SH-SY5Y (cell line): Measurements from ENCODE around the gene XPOT.

Experiments used
- GATA2 ChIP-seq: IDR thresholded peaks from 2 replicates; pipeline ENCODE4 v1.6.1; 2011; ENCODE audit warnings: mild to moderate bottlenecking, low read depth, low read length
- GATA3 ChIP-seq: IDR thresholded peaks from 2 replicates; pipeline ENCODE4 v1.6.1; 2011; ENCODE audit warnings: low read depth, mild to moderate bottlenecking, low read length, moderate library complexity

The XPOT gene, protein sequence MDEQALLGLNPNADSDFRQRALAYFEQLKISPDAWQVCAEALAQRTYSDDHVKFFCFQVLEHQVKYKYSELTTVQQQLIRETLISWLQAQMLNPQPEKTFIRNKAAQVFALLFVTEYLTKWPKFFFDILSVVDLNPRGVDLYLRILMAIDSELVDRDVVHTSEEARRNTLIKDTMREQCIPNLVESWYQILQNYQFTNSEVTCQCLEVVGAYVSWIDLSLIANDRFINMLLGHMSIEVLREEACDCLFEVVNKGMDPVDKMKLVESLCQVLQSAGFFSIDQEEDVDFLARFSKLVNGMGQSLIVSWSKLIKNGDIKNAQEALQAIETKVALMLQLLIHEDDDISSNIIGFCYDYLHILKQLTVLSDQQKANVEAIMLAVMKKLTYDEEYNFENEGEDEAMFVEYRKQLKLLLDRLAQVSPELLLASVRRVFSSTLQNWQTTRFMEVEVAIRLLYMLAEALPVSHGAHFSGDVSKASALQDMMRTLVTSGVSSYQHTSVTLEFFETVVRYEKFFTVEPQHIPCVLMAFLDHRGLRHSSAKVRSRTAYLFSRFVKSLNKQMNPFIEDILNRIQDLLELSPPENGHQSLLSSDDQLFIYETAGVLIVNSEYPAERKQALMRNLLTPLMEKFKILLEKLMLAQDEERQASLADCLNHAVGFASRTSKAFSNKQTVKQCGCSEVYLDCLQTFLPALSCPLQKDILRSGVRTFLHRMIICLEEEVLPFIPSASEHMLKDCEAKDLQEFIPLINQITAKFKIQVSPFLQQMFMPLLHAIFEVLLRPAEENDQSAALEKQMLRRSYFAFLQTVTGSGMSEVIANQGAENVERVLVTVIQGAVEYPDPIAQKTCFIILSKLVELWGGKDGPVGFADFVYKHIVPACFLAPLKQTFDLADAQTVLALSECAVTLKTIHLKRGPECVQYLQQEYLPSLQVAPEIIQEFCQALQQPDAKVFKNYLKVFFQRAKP

DNA sequence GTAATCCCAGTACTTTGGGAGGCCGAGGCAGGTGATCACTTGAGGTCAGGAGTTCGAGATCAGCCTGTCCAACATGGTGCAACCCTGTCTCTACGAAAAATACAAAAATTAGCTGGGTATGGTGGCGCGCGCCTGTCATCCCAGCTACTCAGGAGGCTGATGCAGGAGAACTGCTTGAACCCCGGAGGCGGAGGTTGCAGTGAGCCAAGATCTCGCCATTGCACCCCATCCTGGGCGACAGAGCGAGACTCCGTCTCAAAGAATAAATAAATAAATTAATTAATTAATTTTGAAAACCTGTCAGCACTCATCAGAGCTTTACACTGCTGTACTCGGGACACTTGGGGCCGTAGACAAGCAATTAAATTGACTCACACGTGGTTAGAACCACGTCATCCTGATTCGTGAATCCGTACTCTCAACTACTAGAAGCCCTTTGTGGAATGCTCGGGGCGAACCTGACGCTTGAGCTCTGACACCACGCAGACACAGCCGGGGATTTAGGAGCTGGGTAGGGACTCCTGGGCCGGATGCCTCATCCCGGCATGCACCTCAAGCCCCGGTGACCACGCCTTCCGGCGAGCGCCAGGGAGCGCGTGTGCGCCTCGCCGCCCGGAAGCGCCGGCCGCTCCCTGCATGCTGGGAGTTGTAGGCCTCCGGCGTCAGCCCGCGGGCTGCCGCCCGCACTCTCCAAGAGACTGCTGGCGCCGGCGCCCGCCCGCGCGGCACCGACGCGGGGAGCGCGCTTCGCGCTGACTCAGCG is at the start of gene XPOT:
XPOT (plus strand) TSS at position 686 of the 763 bp plus-strand sequence. CDS start 5,644 bp downstream, outside the sequence.
- TF ChIP-seq GATA3 (no peak), GATA2 (no peak)

DNA sequence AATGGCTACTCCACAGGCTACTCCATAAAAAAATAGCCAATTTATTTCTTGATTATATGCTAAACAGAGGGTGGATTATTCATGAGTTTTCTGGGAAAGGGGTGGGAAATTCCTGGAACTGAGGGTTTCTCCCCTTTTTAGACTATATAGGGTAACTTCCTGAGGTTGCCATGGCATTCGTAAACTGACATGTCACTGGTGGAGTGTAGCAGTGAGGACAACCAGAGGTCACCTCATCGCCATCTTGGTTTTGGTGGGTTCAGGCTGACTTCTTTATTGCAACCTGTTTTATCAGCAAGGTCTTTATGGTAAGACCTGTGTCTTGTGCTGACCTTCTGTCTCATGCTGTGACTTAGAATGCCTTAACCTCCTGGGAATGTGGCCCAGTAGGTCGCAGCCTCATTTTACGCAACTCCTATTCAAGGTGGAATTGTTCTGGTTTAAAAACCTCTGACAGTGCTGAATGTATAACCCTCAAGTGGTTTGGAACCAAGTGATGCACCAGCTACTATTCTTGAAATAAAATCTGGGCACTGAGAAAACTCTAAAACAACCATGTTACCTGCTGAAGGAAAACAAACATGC is 41.4 kb upstream of the XPOT start:
- no peak for TF ChIP-seq GATA3
- TF ChIP-seq GATA2 = no peak

DNA sequence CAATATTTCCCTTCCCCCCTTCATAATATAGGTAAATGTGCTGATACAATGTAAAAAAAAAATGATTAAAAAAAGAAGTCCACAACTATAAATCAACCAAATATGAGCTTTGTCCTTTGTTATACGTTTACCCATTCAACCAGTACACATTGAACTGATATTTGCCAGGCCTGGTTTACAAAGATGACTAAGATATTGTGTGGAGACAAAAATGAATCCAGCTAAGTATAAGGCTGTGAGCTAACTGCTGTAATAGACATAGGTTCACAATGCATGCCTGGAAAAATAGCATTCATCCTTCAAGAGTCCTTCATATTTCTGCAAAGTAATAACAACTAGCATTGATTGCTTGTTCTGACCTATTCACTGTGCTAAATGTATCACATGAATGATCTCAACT is 20.5 kb upstream of the XPOT start:
- no peak for TF ChIP-seq GATA2
- TF ChIP-seq GATA3 = no peak

DNA sequence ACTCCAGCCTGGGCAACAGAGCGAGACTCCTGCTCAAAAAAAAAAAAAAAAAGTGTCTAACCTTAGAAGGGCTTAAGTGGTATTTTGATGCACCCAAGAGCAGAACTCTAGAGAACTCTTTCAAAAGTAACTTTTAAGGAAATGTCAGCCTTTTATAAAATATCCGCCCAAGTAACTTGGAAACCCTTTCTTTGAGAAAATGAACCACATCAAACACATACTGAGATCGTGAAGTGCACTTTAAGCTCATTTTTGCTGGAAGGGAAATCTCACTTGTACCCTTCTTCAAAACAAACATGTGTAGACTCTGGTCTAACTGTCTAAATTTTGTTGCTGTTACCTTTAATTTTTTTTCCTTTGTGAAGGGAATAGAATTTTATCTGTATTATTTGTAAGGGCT is 19.2 kb upstream of the XPOT start:
- TF ChIP-seq GATA2 (no peak), GATA3 (no peak)

DNA sequence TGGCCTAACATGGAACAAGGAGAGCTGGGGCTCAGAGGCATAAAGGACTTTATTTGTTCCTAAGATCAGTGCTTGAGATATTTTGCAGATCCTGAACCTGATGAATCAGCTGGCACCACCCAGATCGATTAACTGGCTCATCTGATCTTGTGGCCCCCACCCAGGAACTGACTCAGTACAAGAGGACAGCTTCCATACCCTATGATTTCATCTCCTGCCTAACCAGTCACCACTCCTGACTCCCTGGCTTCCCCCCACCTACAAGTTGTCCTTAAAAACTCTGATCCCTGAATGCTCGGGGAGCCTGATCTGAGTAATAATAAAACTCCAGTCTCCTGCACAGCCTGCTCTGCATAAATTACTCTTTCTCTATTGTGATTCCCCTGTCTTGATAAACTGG is 18.7 kb upstream of the XPOT start:
- TF ChIP-seq GATA2 (no peak), GATA3 (no peak)

DNA sequence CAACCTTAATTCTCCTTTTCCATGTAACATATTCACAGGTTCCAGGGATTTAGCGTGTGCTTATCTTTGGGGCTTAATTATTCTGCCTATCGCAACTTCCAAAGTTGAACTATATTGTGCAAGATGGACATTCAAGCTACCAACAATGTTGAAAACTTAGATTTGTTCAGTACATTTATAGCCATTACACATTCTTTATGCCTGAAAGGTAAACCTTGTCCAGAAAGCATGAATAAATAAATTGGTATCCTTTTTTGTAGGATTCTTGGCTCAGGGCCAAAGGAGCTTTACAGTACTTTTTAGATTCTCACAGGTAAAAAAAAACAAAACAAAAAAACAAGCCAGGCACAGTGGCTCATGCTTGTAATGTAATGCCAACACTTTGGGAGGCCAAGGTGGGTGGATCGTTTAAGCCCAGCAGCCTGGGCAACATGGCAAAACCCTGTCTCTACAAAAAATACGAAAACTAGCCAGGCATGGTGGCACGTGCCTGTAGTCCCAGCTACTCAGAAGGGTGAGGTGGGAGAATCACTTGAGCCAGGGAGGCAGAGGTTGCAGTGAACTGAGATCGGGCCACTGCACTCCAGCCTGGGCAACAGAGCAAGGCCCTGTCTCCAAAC is 16.9 kb upstream of the XPOT start:
- TF ChIP-seq GATA3 = no peak

DNA sequence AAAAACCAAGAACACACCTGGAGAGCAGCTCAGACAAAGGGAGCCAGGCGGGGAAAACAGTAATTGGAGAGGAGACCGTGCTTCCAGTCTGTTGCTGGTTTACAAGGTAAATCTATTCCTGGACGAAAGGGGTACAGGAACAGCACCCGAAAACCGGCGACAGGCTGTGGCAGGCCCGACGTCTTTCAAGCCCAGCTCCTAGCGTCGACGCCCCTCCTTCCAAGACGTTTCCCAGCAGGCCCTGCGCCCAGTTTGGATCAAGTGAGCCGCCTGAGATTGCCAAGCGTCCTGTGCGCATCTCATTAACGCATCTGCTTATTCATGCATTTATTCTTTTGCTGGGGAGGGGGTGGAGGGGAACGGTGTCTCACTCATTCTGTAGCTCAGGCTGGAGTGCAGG is 15.0 kb upstream of the XPOT start:
- TF ChIP-seq GATA2 = no peak
- TF ChIP-seq GATA3 = no peak

DNA sequence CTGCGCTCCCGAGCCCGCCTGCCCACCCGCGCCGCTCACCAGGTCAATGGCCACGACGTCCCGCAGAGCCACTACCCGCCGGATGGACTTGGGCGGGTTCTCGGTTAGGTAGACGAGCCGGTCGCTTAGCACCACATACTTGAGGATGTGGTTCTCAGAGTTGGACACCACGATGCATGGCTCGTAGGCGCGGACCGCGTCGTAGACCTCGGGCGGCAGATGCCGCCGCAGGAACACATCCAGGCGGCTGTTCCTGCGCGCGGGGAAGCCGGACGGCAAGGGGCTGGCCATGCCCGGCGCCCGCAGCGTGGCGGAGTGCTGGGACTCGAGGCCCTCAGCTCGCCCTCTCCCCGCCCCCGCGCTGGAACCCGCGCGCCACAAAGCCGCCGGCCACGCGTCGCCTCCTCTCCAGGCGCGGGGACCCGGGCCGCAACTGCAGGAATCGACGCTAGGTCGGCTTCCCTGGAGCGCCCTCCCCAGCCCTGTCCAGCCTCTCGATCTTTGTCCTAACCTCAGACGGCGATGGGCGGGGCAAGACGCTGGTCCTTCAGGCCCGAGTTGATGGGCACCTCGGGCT is 13.8 kb upstream of the XPOT start, which contains the start of gene C12orf56:
C12orf56 (minus strand) TSS at position 484 of the 577 bp plus-strand sequence; CDS start at position 291, 193 bp downstream.
- TF ChIP-seq GATA3 (no peak), GATA2 (no peak)

DNA sequence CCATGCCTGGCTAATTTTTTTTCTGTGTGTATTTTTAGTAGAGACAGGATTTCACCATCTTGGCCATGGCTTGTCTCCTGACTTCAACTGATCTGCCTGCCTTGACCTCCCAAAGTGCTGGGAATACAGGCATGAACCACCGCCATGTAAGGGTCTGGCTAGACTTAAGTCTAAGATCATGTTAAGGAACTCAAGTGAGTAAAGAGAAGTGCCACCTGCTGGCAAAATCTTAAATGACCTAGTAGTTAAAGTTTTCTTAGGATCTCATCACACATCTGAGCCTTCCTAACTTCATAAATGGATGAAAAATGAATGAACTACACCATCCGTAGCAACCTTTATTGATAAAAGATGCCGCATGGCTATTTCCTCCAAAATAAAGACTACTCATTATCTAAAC is 12.0 kb upstream of the XPOT start:
- TF ChIP-seq GATA3 (no peak), GATA2 (no peak)

DNA sequence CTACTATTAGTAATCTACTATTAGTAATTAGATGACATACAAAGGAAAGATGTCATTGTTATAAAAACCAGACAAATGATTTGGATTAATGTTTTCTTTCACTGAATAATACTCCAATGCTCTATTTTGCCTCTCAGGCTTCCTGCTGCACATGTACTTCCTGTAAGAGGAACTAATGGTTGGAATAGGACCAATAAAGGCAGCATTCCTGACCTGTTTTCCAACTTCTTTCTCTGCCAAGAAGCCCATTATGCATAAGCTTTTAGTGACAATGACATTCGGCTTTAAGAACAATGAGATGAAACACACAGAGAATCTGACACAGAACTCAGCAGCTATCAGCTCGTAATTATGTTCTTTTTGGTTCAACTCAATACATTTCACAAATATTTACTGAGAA is 8.5 kb upstream of the XPOT start:
- TF ChIP-seq GATA2 (no peak), GATA3 (no peak)

DNA sequence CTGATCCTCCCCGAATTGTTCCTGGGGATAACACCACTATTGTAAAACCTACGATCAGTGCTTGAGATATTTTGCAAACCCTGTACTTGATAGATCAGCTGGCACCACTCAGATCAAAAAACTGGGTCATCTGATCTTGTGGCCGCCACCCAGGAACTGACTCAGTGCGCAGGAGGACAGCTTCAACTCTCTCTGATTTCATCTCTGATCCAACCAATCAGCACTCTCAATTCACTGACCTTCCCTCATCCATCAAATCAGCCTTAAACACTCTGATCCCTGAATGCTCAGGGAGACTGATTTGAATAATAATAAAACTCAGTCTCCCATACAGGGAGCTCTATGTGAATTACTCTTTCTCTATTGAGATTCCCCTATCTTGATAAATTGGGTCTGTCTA is 4.2 kb upstream of the XPOT start:
- no peak for TF ChIP-seq GATA3
- no peak for TF ChIP-seq GATA2

DNA sequence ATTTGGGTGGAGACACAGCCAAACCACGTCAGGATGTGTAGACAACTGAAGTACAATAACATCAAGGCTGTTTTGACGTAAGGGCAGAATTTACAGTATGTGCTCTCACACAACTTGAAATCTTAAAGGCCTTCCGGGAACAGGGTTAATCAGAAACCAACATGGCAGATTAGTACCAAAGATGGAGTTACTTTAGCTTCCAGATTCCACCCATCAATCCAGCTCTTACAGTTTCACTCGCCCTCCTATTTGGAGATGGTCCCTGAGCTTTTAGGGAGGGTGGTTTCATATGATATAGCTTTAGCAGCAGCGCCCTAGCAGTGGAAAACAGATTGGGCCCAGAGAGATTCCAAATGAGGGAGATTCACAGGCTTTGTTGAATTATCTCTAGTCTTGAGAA is 2.0 kb upstream of the XPOT start:
- TF ChIP-seq GATA3 = no peak
- TF ChIP-seq GATA2 = no peak
